ENCODE data around the gene ACVR1B.

ACVR1B gene

GRCh38 chr12:52036587-52037171 lies 85.2 kb downstream of the ACVR1B start:
- Histone ChIP-seq H2AFZ (ENCODE audit: low read depth, low read length) (no peak overlapping the region), H3K27me3 (ENCODE audit: insufficient read depth, low read length) (peaks cover 9% of the 10 kb centered on the region), H3K9me3 (ENCODE audit: low read length) (no peaks in the 10 kb centered on the region), H3K36me3 (ENCODE audit: insufficient read depth, low read length) (no peaks in the 10 kb centered on the region), H3K4me1 (ENCODE audit: insufficient read depth, low read length) (peaks cover 19% of the 10 kb centered on the region), H3K4me3 (ENCODE audit: low read length) (peak overlapping the region; percentile 58)

GRCh38 chr12:52037248-52037861 lies 85.9 kb downstream of the ACVR1B start:
- Histone ChIP-seq H3K27me3 (ENCODE audit: insufficient read depth, low read length) (peaks cover 9% of the 10 kb centered on the region), H3K4me3 (ENCODE audit: low read length) (peak overlapping the region; percentile 58), H3K36me3 (ENCODE audit: insufficient read depth, low read length) (no peaks in the 10 kb centered on the region), H2AFZ (ENCODE audit: low read depth, low read length) (peak overlapping the region; percentile 97), H3K4me1 (ENCODE audit: insufficient read depth, low read length) (peaks cover 16% of the 10 kb centered on the region), H3K9me3 (ENCODE audit: low read length) (no peaks in the 10 kb centered on the region)

- Histone ChIP-seq H3K27me3 (ENCODE audit: insufficient read depth, low read length) (peaks cover 9% of the 10 kb centered on the region), H3K36me3 (ENCODE audit: insufficient read depth, low read length) (no peaks in the 10 kb centered on the region), H3K4me3 (ENCODE audit: low read length) (peak overlapping the region; percentile 14), H2AFZ (ENCODE audit: low read depth, low read length) (no peak overlapping the region), H3K9me3 (ENCODE audit: low read length) (no peaks in the 10 kb centered on the region), H3K4me1 (ENCODE audit: insufficient read depth, low read length) (peaks cover 9% of the 10 kb centered on the region)
Observed at GRCh38 chr12:52038447-52038846, 86.9 kb downstream of the ACVR1B start.

- H3K4me3 ChIP-seq (ENCODE audit: low read length): no peak overlapping the region
- H3K27me3 ChIP-seq (ENCODE audit: insufficient read depth, low read length): no peaks in the 10 kb centered on the region
- no peak overlapping the region for H2AFZ ChIP-seq (ENCODE audit: low read depth, low read length)
- H3K9me3 ChIP-seq (ENCODE audit: low read length): no peaks in the 10 kb centered on the region
- H3K4me1 ChIP-seq (ENCODE audit: insufficient read depth, low read length): peaks cover 8% of the 10 kb centered on the region
- H3K36me3 ChIP-seq (ENCODE audit: insufficient read depth, low read length): peaks cover 6% of the 10 kb centered on the region
Observed at GRCh38 chr12:52041035-52041434, 89.5 kb downstream of the ACVR1B start.

- Histone ChIP-seq H3K4me3 (ENCODE audit: low read length) (no peak overlapping the region), H3K4me1 (ENCODE audit: insufficient read depth, low read length) (peaks cover 6% of the 10 kb centered on the region), H3K36me3 (ENCODE audit: insufficient read depth, low read length) (peaks cover 6% of the 10 kb centered on the region), H3K9me3 (ENCODE audit: low read length) (no peaks in the 10 kb centered on the region), H2AFZ (ENCODE audit: low read depth, low read length) (no peak overlapping the region), H3K27me3 (ENCODE audit: insufficient read depth, low read length) (no peaks in the 10 kb centered on the region)
Observed at GRCh38 chr12:52041695-52042123, 90.2 kb downstream of the ACVR1B start.

GRCh38 chr12:52042706-52043385 lies 91.3 kb downstream of the ACVR1B start:
- Histone ChIP-seq H3K36me3 (ENCODE audit: insufficient read depth, low read length) (peaks cover 6% of the 10 kb centered on the region), H3K9me3 (ENCODE audit: low read length) (no peaks in the 10 kb centered on the region), H3K27me3 (ENCODE audit: insufficient read depth, low read length) (no peaks in the 10 kb centered on the region), H3K4me1 (ENCODE audit: insufficient read depth, low read length) (peaks cover 6% of the 10 kb centered on the region), H2AFZ (ENCODE audit: low read depth, low read length) (no peak overlapping the region), H3K4me3 (ENCODE audit: low read length) (no peak overlapping the region)

- Histone ChIP-seq H2AFZ (ENCODE audit: low read depth, low read length) (no peak overlapping the region), H3K9me3 (ENCODE audit: low read length) (no peaks in the 10 kb centered on the region), H3K27me3 (ENCODE audit: insufficient read depth, low read length) (no peaks in the 10 kb centered on the region), H3K36me3 (ENCODE audit: insufficient read depth, low read length) (peaks cover 6% of the 10 kb centered on the region), H3K4me1 (ENCODE audit: insufficient read depth, low read length) (peaks cover 2% of the 10 kb centered on the region), H3K4me3 (ENCODE audit: low read length) (no peak overlapping the region)
Observed at GRCh38 chr12:52043386-52044212, 92.1 kb downstream of the ACVR1B start.

GRCh38 chr12:52044292-52044983 lies 92.9 kb downstream of the ACVR1B start:
- no peak overlapping the region for H2AFZ ChIP-seq (ENCODE audit: low read depth, low read length)
- no peaks in the 10 kb centered on the region for H3K4me1 ChIP-seq (ENCODE audit: insufficient read depth, low read length)
- no peak overlapping the region for H3K4me3 ChIP-seq (ENCODE audit: low read length)
- H3K27me3 ChIP-seq (ENCODE audit: insufficient read depth, low read length): no peaks in the 10 kb centered on the region
- H3K36me3 ChIP-seq (ENCODE audit: insufficient read depth, low read length): peaks cover 6% of the 10 kb centered on the region
- H3K9me3 ChIP-seq (ENCODE audit: low read length): no peaks in the 10 kb centered on the region

GRCh38 chr12:52045794-52046199 lies 94.3 kb downstream of the ACVR1B start:
- no peak overlapping the region for H2AFZ ChIP-seq (ENCODE audit: low read depth, low read length)
- H3K4me1 ChIP-seq (ENCODE audit: insufficient read depth, low read length): peaks cover 8% of the 10 kb centered on the region
- no peaks in the 10 kb centered on the region for H3K9me3 ChIP-seq (ENCODE audit: low read length)
- peaks cover 6% of the 10 kb centered on the region for H3K36me3 ChIP-seq (ENCODE audit: insufficient read depth, low read length)
- no peak overlapping the region for H3K4me3 ChIP-seq (ENCODE audit: low read length)
- no peaks in the 10 kb centered on the region for H3K27me3 ChIP-seq (ENCODE audit: insufficient read depth, low read length)

Measured in neuron (in vitro differentiated cells).